DLD1 (cell line): ENCODE results near the gene LDHD.
"Not testable (repeated sequence)": the region's sequence is repeated elsewhere in the genome, so short reads cannot be mapped to it uniquely, and the experiment has no call there.

ENCODE experiments used
- in situ Hi-C: cut with HindIII; loops from 2 replicates; pipeline ENCODE4 v1.10.0; 2017; ENCODE audit warnings: low sequenced_read_pairs

LDHD gene

GRCh38 chr16:75116081-75116910 is at the start of gene LDHD:
Gene LDHD (minus strand): TSS chr16:75116780. CDS start chr16:75116720, 60 bp downstream.
- in situ Hi-C loops: no loop called here

GRCh38 chr16:75160386-75160785 is 43.8 kb upstream of the LDHD start:
- in situ Hi-C loops: no loop called here

- in situ Hi-C loops: no loop called here
Measured at GRCh38 chr16:75152635-75153034, 36.1 kb upstream of the LDHD start.

GRCh38 chr16:75151798-75152197 is 35.2 kb upstream of the LDHD start:
- in situ Hi-C loops: no loop called here

GRCh38 chr16:75148311-75149195 is 32.0 kb upstream of the LDHD start, which contains the start of gene ZFP1:
Gene ZFP1 (plus strand): TSS chr16:75148524. CDS start chr16:75152952, 4,428 bp downstream.
- in situ Hi-C loops: no loop called here

GRCh38 chr16:75147968-75148310 is 31.4 kb upstream of the LDHD start:
- in situ Hi-C loops: no loop called here

- in situ Hi-C loops: no loop called here
Measured at GRCh38 chr16:75143941-75144340, 27.4 kb upstream of the LDHD start.

- in situ Hi-C loops: no loop called here
Measured at GRCh38 chr16:75139498-75139897, 22.9 kb upstream of the LDHD start.

- in situ Hi-C loops: no loop called here
Measured at GRCh38 chr16:75138636-75139035, 22.1 kb upstream of the LDHD start.

- in situ Hi-C loops: no loop called here
Measured at GRCh38 chr16:75138233-75138632, 21.7 kb upstream of the LDHD start.

GRCh38 chr16:75131081-75131480 is 14.5 kb upstream of the LDHD start:
- in situ Hi-C loops: no loop called here

- in situ Hi-C loops: no loop called here
Measured at GRCh38 chr16:75130150-75130771, 13.7 kb upstream of the LDHD start.

- in situ Hi-C loops: not testable (repeated sequence)
Measured at GRCh38 chr16:75129421-75130149, 13.0 kb upstream of the LDHD start.

- in situ Hi-C loops: no loop called here
Measured at GRCh38 chr16:75127713-75128415, 11.3 kb upstream of the LDHD start.

GRCh38 chr16:75122609-75123008 is 6.0 kb upstream of the LDHD start:
- in situ Hi-C loops: no loop called here

GRCh38 chr16:75121949-75122568 is 5.5 kb upstream of the LDHD start:
- in situ Hi-C loops: no loop called here

GRCh38 chr16:75120253-75120652 is 3.7 kb upstream of the LDHD start:
- in situ Hi-C loops: no loop called here

GRCh38 chr16:75118943-75119539 is 2.5 kb upstream of the LDHD start:
- in situ Hi-C loops: no loop called here

- in situ Hi-C loops: no loop called here
Measured at GRCh38 chr16:75116911-75117245, 298 bp upstream of the LDHD start.
